Islet of Langerhans (tissue), 1 donor: ENCODE data around the gene CCDC88B.

ENCODE experiments used
- FAIRE-seq: peaks from one replicate; lab custom pipeline; 2011; peaks lifted over from hg19 to GRCh38; lab: Jason Lieb, UNC

Gene CCDC88B

GRCh38 chr11:64347193-64347867 is 7.3 kb downstream of the CCDC88B start:
- no peak for FAIRE-seq

DNA sequence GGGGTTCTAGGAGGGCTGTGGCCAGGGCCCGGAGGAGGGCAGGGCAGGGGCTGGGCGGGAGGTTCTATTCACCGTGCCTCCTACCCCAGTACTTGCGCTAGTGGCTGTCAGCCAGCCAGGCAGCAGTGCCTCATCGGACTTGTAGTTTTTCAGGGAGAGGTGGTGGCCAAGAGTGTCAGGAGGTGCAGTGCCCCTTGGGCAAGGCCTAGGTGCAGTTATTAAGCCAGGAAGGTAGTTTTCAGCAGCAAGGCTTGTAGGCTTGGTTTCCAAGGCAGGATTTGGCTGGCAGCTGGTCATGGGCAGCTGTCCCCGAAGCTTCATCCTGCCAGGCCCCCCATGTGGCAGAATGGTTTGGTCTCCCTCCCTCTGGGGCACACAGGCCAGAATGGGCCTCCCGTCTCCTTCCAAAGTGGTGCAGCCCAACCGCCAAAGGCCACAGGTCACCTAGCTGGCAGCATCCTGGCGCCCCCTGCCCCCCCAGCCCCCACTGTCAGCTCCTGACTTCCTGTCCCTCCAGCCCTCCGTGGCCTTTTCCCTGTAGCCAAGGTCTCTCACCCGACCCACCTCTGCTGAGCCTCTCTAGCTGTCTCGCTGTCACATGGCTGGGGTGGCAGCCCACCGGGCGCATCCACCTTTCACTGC is 8.5 kb downstream of the CCDC88B start:
- no peak for FAIRE-seq

DNA sequence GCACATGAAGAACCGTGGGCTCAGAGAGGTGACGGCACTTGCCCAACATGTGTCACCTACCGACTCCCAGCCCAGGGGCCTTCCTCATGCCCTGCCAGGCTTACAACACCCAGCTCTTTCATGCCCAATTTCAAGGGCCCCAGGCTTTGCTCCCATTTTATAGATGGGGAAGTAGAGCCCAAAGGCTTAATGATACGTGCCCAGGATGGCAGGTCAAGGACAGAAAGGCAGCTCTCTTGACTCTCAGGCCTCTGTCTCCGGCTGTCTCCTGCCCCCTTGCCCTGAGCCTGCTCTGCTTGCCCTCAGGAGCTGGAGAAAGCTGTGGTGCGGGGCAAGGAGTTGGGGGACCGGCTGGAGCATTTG is 9.0 kb downstream of the CCDC88B start:
- no peak for FAIRE-seq

- no peak for FAIRE-seq
Observed at GRCh38 chr11:64349404-64349803, 9.4 kb downstream of the CCDC88B start.

- no peak for FAIRE-seq
Observed at GRCh38 chr11:64351136-64351631, 11.2 kb downstream of the CCDC88B start.

DNA sequence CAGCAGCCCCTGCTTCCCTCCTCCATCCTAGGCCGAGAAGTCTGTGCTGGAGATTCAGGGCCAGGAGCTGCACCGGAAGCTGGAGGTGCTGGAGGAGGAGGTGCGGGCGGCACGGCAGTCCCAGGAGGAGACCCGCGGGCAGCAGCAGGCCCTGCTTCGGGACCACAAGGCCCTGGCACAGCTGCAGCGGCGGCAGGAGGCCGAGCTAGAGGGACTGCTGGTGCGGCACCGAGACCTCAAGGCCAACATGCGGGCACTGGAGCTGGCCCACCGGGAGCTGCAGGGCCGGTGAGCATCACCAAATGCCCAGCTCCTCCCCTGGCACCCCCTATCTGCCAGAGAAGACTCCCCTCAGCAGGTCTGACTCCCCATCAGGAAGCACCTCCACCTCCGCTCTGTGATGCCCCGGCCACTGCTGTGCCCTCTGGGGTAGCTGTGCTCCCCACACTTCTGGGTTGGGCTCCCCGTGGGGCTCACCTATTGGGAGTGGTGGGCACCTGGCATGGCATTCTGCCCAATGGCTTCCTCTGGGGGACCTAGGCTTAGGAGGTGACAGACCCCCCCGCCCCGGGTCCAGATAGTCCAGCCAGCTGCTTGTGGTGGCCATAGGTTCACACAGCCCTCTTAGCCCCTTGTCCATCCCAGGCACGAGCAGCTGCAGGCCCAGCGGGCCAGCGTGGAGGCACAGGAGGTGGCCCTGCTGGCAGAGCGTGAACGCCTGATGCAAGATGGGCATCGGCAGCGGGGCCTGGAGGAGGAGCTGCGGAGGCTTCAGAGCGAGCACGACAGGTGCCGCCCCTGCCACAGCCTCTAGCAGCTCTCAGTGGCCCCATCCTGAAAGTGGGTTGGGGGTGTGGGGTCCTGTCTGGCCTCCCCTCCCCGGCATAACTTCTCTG is 12.3 kb downstream of the CCDC88B start:
- FAIRE-seq = no peak

DNA sequence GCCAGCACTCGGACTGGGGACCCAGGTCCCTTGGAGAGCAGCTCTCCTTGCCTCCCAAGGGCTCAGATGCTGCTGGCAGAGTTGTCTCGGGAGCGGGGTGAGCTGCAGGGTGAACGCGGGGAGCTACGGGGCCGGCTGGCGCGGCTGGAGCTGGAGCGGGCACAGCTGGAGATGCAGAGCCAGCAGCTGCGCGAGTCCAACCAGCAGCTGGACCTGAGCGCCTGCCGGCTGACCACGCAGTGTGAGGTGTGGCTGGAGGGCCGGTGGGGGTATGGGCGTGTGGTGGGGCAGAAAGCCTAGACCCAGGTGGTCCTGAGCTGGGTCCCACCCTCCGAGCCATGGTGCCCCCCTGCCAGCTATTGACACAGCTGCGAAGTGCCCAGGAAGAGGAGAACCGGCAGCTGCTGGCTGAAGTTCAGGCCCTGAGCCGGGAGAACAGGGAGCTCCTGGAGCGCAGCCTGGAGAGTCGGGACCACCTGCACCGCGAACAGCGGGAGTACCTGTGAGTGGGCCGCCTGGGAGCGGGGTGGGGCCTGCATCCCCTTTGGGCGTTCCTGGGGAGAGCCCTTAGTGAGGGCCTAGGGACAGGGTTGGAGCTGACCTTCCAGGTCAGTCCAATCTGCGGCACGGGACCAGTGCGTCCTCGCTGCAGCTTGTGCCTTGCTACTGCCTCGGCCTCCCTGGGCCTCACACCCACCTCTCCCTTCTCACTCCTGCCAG is 13.2 kb downstream of the CCDC88B start:
- FAIRE-seq = no peak

DNA sequence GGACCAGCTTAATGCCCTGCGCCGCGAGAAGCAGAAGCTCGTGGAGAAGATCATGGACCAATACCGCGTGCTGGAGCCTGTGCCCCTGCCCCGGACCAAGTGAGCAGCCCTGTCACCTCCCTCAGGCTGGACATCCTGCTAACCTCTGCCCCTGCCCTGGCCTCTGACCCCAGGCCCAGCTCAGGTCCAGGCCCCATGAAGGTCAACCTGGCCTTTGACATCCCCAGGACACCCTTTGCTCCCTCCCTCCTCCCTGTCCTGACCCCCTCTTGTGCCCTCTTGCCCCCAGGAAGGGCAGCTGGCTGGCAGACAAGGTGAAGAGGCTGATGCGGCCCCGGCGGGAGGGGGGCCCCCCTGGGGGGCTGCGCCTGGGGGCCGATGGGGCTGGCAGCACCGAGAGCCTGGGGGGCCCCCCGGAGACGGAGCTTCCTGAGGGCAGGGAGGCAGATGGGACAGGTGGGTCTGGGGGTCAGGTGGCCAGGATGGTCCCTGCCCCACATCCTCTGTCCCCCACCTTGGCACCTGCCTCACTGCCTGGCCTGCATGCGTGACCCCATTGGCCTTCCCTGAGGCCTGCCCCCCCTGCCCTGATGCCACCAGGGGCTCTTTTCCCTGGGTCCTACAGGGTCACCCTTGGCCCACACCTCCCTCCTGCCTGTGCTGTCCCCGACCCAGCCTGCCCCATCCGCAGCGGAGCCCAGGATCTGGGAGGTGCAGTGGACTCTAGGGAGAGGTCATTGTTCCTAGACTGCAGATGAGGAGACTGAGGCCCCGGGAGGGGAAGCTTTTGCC is 13.9 kb downstream of the CCDC88B start:
- FAIRE-seq = no peak

DNA sequence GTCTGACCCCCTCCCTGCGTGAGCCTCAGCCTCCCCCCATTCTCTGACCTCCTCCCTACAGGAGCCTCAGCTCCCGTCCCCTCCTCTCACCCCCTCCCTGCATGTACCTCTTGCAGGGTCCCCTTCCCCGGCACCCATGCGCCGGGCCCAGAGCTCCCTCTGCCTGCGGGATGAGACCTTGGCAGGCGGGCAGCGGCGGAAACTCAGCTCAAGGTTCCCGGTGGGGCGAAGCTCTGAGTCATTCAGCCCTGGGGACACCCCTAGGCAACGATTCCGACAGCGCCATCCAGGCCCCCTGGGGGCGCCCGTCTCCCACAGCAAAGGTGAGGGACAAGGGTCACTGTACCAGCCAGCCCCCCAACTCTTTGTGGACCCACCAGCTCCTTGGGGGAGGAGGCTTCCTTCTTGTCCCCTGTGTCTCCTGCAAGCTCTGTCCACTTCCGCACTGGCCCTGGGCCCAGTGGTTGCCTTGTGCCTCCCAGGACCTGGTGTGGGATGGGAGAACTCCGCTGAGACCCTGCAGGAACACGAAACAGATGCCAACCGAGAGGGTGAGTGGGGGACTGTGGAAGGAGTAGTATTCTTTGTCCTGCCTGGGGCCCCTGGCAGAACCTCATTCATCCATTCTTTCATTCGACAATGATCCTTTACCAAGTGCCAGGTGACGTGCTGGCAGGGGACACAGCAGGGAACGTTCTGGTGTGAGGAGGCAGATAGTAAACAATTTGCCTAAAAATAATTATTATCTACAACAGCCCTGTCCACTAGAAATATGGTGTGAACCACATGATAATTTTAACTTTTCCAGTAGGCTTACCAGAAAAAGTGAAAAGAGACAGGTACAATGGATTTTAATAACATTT is 15.3 kb downstream of the CCDC88B start:
- FAIRE-seq = no peak

- FAIRE-seq = no peak
Observed at GRCh38 chr11:64356498-64357411, 16.8 kb downstream of the CCDC88B start.

DNA sequence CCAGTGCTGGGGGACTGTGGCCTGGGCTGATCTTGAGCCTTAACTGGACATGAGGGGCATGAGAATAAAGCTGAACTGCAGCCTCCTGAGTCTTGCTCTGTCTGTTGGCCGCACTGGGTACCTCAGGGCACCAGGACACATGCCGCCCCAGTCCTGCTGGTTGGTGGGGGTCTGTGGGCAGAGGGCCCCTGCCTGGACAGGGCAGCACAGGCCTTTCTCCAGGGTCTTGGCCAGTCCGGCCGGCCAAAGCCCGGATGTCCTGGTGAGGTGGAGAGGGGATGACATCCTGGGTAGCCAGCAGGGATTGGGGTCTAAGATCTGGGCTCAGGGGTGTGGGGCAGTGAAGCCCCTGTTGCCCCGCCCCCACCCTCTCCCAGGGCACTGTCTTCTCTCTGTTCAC is 17.4 kb downstream of the CCDC88B start:
- no peak for FAIRE-seq

DNA sequence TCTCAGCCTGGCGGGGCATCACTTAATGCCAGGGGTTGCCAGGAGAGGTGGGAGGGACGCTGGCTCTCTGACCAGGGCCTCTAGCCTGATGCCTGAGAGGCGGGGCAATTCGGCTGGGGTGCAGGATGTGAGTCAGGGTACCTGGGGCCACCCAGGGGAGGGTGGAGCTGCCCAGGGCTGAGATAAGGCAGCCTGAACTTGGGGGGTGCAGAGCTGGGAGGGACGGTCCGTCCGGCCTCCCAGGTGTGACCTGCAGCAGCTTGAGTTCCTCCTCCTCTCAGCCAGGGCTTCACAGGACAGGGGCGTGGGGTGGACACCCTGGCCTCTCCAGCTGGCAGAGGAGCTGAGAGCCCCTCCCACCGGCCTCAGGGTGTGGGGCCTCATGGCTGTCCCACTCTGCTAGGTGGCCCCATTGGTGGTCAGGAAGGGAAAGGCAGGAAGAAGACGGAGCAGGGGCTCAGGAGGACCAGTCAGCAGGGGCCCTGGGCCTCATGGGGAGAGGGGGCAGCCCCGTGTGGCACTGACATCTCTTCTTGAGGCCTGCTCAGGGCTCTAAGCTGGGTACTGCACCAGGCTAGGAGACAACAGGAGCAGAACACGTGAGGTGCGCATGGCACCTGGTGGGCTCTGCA is 18.0 kb downstream of the CCDC88B start:
- FAIRE-seq = no peak

DNA sequence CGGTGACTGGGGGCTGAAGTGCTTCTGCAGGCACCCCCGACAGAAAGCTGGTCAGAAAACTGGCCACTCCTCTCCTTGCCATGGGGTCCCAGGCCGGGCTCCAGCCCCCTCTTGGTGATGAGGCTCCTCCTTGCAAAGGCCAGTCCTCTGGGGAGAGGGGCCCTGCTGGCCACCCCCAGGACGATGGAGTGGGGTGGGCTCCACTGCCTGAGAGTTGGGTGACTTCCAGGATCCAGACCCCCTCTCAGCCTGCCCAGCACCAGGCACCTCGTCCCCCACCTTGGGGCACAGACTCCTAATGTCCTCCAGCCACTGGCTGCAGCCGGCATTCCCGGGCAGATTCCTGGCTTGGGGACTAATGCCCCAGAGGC is 18.5 kb downstream of the CCDC88B start:
- FAIRE-seq = no peak

DNA sequence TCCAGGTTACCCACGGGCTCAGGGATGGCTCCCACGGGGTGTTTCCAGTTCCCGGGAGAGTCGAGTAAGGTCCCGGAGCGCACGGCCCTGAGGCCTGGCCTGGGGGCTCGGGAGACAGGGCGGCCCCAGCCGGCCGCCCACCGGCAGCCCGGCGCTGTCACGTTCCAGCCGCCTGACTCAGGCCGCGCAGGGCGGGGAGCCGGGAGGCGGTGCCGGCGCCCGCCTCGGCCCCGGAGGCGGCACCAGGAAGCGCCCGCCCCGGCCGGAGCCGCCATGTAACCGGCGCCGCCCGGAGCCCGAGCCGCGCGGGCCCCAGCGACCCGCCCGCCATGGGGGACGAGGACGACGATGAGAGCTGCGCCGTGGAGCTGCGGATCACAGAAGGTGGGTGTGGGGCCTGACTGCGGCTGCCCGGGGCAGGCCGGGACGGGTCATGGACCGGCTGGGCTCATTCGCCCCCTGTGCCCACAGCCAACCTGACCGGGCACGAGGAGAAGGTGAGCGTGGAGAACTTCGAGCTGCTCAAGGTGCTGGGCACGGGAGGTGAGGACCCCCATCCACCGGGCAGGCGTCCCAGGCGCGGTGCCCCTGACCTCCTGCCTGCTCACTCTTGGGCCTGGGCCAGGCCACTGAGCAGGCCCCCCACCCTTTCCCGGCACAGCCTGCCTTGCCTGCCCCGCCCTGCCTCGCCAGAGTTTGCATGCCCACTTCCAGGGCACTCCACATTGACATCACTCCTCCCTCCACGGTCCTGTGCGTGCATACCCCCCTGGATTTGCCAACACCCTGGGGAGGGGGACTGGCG is 19.1 kb downstream of the CCDC88B start, which contains the start of gene RPS6KA4:
RPS6KA4 (plus strand) TSS at position 256 of the 805 bp plus-strand sequence; CDS start at position 330, 74 bp downstream.
- FAIRE-seq = no peak

GRCh38 chr11:64359712-64360445 is 19.9 kb downstream of the CCDC88B start:
- no peak for FAIRE-seq

GRCh38 chr11:64360448-64360921 is 20.5 kb downstream of the CCDC88B start:
- no peak for FAIRE-seq

- no peak for FAIRE-seq
Observed at GRCh38 chr11:64361659-64362058, 21.7 kb downstream of the CCDC88B start.
